ENCODE results near the gene GALM.

GALM gene

DNA sequence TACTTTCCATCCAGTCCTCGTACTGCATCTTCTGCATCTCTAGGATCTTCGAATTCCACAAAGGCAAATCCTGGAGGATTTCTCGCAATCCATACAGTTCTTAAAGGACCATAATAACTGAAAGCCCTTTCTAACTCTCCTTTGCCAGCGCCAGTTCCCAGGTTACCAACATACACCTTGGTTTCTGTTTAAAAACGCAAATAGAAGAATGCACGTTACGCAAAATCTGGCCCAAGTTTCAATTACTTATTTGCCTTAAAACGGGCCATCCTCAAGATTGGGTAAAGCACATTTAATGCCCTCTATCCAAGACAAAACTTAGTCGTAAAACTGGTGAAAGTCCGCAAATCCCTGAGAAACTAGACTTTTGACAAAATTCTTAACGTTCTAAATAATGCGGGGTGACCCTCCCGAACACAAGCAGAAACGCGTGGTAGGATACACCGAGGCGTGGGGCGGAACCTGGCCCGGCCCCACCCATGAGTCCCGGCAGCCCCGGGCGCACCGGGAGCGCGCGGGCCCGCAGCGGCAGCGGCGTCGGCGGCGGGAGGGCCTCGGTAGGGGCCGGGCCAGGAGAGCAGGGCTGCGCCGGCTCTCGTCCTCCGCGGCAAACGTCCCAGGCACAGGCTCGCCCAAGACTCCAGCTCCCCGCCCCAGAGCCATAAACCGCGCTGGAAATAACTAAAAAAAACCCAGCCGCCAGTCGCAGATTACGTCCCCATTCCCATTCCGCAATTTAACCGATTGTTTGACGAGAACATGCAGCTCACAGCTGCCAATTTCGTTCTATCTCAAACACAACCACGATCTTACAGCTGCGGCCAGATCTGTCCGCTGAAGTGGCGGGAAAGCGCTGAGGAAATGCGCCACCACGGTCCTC lies 84.3 kb downstream of the GALM start:
- Histone ChIP-seq H3K27ac (ENCODE audit: low read depth, low read length, poor library complexity, severe bottlenecking) (peak overlapping the region; percentile 92), H4K20me1 (ENCODE audit: insufficient read depth, low read length) (no peaks in the 10 kb centered on the region), H3K79me2 (ENCODE audit: insufficient read depth, low read length) (peaks cover 39% of the 10 kb centered on the region)

GRCh38 chr2:38750891-38751595 lies 85.1 kb downstream of the GALM start, which contains the start of gene SRSF7:
Gene SRSF7, minus strand, starts transcription at chr2:38751361. Its CDS starts 105 bp downstream, at chr2:38751256.
- Histone ChIP-seq H3K9ac (ENCODE audit: low read length) (peak within 1 kb of the TSS; percentile 99), H3K9me2 (ENCODE audit: low read depth, low read length) (no peaks in the 10 kb centered on the region), H3K27me3 (ENCODE audit: insufficient read depth, low read length) (no peaks in the 10 kb centered on the region), H3K9me3 (ENCODE audit: low read length) (no peaks in the 10 kb centered on the region), H3K27ac (ENCODE audit: low read depth, low read length, poor library complexity, severe bottlenecking) (peak within 1 kb of the TSS; percentile 92), H4K20me1 (ENCODE audit: insufficient read depth, low read length) (no peaks in the 10 kb centered on the region), H3K79me2 (ENCODE audit: insufficient read depth, low read length) (peaks cover 39% of the 10 kb centered on the region), H3K4me1 (ENCODE audit: insufficient read depth, low read length, severe bottlenecking) (peaks cover 56% of the 10 kb centered on the region), H3K36me3 (ENCODE audit: insufficient read depth, low read length) (peaks cover 46% of the 10 kb centered on the region), H3F3A (ENCODE audit: insufficient read depth, low read length) (peaks cover 6% of the 10 kb centered on the region; the same call in 1 of the 2 replicates), H3K4me2 (ENCODE audit: low read length) (peak within 1 kb of the TSS; percentile 80), H2AFZ (ENCODE audit: low read length) (peak within 1 kb of the TSS; percentile 92), H3K4me3 (ENCODE audit: low read depth, low read length, poor library complexity, severe bottlenecking) (peak within 1 kb of the TSS; percentile 95)
- TF ChIP-seq EZH2 (IDR thresholded peaks at IDR 0.05; ENCODE audit: borderline replicate concordance, low read length) (no peak), CTCF (IDR thresholded peaks at IDR 0.05; ENCODE audit: low read length) (no peak)

More for the DNA sequence above, 84.3 kb downstream of the GALM start:
- Histone ChIP-seq H3F3A (ENCODE audit: insufficient read depth, low read length) (peaks cover 7% of the 10 kb centered on the region; the same call in 1 of the 2 replicates), H3K4me1 (ENCODE audit: insufficient read depth, low read length, severe bottlenecking) (peaks cover 56% of the 10 kb centered on the region), H3K4me3 (ENCODE audit: low read depth, low read length, poor library complexity, severe bottlenecking) (peak overlapping the region; percentile 95), H3K4me2 (ENCODE audit: low read length) (peak overlapping the region; percentile 80), H3K9ac (ENCODE audit: low read length) (peak overlapping the region; percentile 99), H3K27me3 (ENCODE audit: insufficient read depth, low read length) (no peaks in the 10 kb centered on the region), H3K9me3 (ENCODE audit: low read length) (no peaks in the 10 kb centered on the region), H3K9me2 (ENCODE audit: low read depth, low read length) (no peaks in the 10 kb centered on the region), H3K36me3 (ENCODE audit: insufficient read depth, low read length) (peaks cover 54% of the 10 kb centered on the region), H2AFZ (ENCODE audit: low read length) (no peak overlapping the region)
- TF ChIP-seq CTCF (IDR thresholded peaks at IDR 0.05; ENCODE audit: low read length) (no peak), EZH2 (IDR thresholded peaks at IDR 0.05; ENCODE audit: borderline replicate concordance, low read length) (no peak)

DNA sequence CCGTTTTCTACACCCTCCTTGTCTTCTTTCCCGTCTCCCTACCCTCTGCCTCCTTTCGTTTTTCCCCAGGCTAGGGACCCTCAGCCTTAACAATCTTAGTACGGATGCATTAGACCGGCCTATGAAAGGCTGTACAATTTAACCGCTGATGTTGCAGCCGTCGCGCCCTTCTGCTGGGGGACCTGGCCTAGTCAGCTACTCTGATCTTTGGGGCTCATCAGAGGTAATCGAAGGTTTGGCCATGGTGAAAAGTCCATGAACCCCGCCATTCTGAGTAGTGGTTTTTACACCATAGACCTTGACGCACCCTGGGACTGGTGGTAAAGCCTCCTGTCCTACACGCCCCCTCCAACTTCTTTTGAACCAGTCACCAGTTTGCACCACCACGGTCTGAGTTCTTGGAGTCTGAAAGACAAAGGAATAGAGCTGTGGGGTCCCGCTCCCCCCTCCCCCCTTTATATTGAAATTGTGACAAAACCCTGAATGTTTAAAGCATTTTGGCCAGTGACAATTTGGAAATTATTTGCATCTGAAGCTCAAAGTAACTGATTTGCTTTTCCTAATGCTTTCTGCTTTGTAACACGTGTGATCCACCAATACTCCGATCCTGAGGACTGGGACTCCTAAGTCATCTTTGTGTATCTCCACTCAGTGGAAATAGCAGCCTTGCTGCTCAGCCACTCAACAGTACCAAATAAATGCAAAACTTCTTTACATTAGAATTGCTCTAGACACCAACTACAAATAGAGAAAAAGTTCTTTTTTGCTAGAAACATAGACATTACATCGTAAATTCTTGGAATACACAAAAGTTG lies 85.9 kb downstream of the GALM start:
- Histone ChIP-seq H2AFZ (ENCODE audit: low read length) (peak overlapping the region; percentile 92), H4K20me1 (ENCODE audit: insufficient read depth, low read length) (no peaks in the 10 kb centered on the region)

More for the DNA sequence above, 85.9 kb downstream of the GALM start:
- peak overlapping the region; percentile 95 for H3K4me3 ChIP-seq (ENCODE audit: low read depth, low read length, poor library complexity, severe bottlenecking)
- peaks cover 39% of the 10 kb centered on the region for H3K79me2 ChIP-seq (ENCODE audit: insufficient read depth, low read length)
- H3K4me1 ChIP-seq (ENCODE audit: insufficient read depth, low read length, severe bottlenecking): peaks cover 48% of the 10 kb centered on the region
- TF ChIP-seq EZH2 (IDR thresholded peaks at IDR 0.05; ENCODE audit: borderline replicate concordance, low read length) (no peak), CTCF (IDR thresholded peaks at IDR 0.05; ENCODE audit: low read length) (no peak)
- H3K9me3 ChIP-seq (ENCODE audit: low read length): no peaks in the 10 kb centered on the region
- H3F3A ChIP-seq (ENCODE audit: insufficient read depth, low read length): no peaks in the 10 kb centered on the region
- peak overlapping the region; percentile 62 for H3K27ac ChIP-seq (ENCODE audit: low read depth, low read length, poor library complexity, severe bottlenecking)
- H3K9ac ChIP-seq (ENCODE audit: low read length): peak overlapping the region; percentile 99
- H3K27me3 ChIP-seq (ENCODE audit: insufficient read depth, low read length): no peaks in the 10 kb centered on the region
- H3K9me2 ChIP-seq (ENCODE audit: low read depth, low read length): no peaks in the 10 kb centered on the region
- H3K4me2 ChIP-seq (ENCODE audit: low read length): peak overlapping the region; percentile 80
- peaks cover 39% of the 10 kb centered on the region for H3K36me3 ChIP-seq (ENCODE audit: insufficient read depth, low read length)
